Hepatic stellate cell (primary cell): ENCODE data around the gene PAK4.
"Not testable (repeated sequence)": the region's sequence is repeated elsewhere in the genome, so short reads cannot be mapped to it uniquely, and the experiment has no call there.

Experiments used
- DNase-seq: peaks from one replicate; pipeline ENCODE4 v3.0.0; 2011; ENCODE audit warnings: low spot score

The PAK4 gene

DNA sequence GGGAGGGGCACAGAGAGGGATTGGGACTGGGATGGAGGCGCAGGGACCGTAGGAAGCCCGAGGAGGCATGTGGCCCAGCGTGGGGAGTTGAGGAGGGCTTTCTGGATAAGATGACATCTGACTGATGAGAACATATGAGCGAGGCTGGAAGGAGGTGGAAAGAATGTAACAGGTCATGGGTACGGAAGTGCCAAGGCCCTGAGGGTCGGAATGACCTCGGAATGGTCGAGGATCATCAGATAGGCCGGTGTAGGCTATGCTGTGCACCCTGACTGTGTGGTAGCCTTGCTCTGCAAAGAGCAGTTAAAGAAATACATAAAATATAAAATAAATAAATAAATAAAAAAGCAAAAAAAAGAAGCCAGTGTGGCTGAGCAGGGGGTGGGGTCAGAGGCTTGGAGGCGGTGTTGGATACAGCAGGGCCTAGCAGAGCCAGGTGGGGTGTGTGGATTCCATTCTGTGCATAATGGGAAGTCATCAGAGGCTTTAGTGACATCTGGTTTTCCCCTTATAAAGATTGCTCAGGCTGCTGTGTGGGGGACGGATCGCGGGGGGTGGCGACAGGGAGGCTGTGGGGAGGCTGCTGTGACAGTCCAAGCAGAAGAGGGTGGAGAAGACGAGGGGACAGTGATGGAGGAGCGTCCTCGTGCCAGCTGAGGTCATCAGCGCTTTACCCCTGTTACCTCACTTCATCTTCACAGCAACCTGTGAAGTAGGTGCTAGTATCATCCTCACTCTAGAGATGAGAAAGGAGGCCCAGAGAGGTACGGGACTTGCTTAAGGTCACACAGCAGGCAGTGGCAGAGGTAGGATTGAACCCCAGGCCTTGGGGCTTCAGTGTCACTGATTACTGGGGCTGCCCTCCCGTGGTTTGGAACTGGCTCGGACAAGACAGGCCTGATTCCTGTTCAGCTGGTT, 5.0 kb downstream of the PAK4 start:
- no peak for DNase-seq

DNA sequence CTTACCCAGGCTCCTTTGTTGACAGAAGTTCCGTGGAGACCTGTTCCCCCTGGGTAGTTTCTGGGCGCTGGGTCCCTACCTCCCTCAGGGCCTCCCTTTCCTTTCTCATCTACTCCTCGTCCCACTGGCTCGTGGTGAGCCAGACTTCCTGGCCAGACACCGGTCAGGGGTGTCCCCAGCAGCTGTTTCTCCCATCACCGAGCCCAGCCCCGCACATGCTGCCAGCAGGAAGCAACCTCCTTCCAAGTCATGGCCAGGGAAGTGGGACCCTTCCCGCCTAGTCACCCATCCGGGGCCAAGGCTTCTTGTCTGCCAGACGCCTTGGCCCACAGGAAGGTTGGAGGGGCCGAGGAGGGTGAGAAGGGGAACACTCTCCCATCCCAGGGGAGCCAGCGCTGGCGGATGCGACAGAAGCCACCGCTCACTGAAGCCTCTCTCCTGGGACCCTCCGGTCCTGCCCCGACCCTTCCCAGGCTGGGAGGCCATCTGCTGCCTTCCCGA, 5.7 kb downstream of the PAK4 start:
- no peak for DNase-seq

DNA sequence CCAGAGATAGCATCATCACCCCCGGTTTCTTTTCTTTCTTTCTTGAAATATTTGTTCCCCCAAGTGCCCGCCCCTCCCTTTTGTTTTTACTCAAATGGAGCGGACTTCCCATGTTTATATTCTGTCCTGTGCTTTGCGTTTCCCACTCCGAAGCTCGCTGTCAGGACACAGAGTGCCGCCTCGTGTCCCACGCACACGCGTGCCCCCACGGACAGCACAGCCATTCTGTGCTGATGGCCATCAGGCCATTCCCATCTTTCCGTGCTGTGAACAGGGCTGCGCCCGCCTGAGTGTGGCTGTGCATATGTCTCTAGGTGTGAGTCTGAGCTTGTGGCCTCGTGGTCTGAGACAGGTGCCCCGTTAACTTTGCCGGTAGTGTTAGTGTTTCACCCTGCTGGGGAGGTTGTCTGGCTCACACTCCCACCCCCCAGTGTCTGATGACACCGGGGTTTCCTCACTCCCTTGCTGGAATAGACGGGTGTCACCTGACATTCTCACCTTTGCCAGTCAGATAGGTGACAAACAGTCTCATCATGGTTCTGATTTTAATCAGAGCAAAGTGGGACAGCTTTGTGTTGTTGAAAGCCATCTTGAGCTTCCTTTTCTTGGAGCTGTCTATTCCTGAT, 6.9 kb downstream of the PAK4 start:
- no peak for DNase-seq

DNA sequence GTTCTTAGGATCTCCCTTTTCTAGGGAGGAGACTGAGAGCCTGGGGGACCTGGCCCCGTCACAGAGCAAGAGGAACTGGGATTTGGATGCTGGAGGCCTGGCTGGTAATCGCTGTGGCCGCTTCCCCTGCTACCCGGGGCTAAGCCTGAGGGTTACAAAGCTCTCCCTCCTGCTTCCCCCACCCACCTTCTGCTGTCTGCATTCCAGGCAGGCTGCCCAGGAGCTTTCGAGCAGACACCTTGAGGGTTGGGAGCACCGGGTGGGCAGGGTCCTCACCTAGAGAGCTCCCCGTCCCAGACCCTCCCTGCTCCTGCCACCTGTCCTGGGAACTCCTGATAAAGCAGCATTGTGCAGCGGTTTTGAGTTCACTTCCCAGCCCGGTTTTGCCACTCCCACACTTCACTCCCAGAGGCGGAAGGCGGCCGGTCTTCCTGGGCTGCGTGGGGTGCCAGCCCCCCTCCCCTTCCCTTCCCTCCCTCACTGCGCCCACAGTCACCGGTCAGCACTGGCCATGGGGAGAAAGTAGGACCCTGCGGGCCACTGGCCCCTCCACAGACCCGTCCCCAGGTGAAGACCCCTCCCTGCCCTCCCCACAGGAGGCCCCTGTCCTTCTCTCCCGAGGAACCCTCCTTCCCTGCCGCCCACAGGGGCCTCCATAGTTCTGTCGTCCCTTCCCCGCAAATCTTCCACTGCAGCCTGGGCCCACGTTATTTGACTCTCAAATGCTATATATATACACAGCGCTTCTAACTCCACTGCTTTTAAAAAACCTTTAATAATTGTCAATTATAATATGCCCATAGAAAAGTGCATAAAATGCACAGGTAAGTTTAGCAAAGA, 8.1 kb downstream of the PAK4 start:
- DNase-seq: no peak

DNA sequence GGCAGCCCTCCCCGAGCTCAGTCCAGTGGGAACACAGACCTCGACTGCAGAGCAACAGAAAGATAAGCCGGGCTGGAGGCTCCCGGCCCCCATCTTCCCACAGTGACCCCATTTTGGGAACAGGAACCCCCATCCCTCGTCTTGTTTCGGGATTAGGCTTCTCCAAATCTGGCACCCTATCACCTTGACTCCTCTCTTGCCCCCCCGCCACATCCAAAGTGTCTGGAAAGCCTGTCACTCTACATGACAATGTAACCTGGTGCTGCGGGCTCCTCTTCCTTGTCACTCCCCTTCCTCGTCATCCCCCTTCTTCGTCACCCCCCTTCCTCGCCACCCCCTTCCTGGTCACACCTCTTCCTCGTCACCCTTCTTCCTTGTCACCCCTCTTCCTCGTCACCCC, 10.1 kb downstream of the PAK4 start:
- DNase-seq: no peak

DNA sequence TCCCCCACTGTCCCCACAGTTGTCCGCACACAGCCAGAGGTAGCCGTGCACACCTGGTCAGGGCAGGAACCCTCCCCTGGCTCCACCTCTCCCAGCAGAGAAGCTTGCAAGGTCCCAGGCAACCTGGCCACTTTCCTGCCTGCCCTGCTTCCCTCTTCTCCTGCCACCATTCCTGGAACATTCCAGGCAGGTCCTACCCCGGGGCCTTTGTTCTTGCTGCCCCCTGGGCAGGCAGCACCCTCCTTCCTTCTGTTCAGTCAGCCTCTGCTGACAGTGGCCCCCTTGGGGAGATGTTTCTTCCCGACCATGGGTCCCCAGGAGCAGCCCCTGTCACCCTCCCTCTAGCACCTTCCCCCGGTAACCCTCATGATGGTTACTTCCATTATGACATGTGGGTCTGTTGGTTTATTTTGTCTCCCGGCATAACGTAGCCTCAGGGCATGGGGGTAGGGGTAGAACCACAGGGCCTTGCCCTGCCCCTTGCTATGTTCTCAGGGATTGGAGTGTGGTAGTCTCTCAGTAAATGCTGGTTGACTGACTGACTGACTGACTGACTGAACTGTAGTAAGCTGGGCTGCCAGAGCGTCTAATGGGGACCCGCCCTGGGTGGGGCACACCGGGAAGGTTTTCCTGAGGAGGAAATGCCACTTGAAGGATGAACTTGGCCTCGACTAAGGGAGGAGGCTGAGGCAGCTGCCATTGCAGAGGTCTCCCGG, 10.8 kb downstream of the PAK4 start:
- DNase-seq: no peak

DNA sequence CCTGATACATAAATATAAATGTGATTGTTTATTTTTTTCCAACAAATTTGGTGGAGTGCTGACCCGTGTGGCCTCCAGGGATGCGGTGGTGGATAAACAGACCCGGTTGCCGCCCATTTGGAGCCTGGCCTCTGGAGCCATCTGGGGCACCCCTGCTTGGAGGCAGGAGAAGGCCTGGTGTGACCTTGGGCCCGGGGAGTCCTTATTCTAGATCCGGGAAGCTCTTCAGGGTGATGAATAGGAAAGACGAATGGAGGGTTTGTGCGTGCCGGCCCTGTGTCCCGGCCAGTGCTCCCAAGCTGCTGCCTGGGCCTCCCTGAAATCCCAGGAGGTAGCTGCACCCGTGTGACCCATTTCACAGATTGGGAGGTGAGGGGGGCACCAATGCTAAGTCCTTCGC, 11.5 kb downstream of the PAK4 start:
- DNase-seq: no peak

DNA sequence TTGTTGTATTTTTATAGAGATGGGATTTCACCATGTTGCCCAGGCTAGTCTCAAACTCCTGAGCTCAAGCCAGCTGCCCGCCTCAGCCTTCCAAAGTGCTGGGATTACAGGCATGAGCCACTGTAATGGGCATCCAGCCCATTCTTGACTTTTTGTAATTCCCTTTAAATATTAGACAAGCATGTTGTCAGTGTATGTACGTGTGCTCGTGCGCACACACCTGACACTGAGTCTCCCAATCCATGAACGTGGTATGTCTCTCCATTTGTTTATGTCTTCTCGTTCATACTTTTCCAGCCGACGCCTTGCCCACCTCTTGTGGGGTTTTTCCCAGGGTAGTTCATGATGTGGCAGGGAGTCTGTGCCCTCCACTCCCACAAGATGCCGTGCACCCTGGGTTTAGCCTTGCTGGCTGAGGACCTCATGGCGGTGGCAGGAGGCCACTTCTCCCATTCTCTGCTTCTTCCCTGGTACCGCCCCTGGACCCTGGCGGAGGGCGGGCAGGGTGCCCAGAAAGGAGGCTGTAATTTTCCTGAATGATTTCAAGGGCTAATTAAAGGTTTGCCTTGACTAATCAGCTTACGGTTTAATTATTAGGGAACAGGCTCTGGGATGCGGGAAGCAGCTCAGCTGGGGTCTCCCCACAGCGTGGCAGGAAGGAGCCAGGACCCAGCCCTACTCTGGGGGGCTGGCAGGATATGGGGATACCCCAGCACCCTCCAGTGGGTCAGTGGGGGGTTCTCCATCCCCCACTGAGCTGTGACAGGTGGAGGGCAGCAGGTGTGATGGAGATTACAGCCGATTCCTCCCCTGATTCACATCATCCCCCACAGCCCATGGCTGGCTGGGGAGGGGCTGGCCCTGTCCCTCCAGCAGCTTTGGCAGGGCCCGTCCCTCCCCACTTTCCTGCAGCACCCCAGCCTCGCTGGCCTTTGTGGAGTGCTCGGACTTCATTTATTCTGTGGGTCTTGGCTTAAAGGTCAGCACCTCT, 12.9 kb downstream of the PAK4 start:
- no peak for DNase-seq

DNA sequence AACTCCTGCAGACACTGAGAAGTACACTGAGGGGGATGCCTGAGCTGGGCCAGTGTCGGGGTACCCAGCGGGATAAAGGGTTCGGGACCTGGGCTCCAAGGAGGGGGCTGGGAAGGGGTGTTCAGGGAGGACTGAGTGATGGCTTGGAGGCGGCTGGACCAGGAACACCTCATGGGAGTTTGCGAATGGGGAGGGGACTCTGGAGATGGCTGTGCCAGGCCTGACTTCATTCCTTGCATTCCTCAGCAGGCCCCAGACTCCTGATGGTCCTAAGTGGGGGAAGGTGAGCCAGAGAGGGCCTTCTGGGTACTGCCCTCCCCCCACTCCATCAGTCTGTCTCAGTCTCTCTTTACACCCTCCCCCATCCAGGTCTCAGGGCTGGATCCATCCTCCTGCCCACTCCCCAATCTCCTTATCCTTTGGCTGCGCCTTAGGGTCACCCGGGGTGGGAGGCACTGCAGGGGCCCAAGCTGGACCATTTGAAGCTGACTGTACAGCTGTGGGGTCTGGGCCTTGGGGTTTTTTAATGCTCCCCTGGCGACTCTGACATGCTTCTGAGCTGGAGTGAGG, 13.8 kb downstream of the PAK4 start:
- DNase-seq: no peak

DNA sequence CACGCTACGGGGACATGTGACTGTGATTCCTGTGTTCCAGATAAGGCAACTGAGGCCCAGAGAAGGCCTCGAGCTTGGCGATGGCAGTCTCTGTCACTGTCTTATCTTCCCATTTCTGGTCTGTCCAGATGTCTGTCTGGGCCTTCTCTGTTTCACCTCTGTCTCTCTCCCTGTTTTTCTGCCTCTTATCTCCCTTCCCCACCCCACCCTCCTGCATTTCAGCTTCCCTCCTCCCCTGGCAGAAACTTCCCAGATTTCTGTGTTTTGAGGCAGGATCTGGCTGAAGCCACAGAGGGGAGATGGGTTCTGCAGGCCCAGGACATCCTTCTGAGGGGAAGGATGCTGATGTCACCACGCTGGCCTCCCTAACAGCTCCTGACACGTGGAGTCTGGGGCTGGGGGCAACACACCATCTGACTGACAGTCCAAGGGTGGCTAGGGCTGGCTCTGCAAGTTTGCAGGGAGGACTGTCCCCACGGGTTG, 14.4 kb downstream of the PAK4 start:
- no peak for DNase-seq

DNA sequence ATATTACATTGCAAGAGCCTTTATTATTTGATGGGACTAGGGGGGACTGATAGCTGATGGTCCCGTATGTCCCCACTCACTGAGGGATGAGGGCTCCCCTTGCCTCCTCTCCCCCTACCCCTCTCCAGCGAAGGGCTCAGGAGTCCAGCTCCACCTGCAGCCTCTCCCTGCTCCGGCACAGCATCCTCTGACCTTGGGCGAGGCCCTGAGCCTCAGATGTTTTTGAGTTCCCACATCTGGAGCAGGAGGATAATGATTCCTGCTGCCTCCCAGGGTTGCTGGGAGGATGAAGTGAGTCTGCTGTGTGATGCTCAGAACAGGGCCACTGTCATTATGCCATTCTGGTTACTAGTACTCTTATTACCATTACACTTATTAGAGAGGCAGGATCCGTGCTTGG, 15.0 kb downstream of the PAK4 start:
- no peak for DNase-seq

DNA sequence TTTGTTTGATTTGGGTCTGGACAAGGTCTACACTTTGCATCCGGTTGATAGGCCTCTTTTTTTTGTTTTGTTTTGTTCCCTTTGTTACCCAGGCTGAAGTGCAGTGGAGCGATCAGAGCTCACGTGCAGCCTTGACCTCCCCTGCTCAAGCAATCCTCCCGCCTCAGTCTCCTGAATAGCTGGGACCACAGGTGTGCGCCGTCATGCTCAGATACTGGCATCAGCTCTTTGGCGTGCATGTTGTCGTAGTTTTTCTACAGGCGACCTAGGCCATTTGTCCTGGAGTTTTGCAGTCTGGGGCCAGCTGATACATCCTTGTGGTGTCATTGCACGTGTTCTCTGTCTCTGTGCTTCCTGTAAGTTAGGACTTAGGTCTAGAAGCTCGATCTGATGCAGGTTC, 16.3 kb downstream of the PAK4 start:
- DNase-seq: no peak

DNA sequence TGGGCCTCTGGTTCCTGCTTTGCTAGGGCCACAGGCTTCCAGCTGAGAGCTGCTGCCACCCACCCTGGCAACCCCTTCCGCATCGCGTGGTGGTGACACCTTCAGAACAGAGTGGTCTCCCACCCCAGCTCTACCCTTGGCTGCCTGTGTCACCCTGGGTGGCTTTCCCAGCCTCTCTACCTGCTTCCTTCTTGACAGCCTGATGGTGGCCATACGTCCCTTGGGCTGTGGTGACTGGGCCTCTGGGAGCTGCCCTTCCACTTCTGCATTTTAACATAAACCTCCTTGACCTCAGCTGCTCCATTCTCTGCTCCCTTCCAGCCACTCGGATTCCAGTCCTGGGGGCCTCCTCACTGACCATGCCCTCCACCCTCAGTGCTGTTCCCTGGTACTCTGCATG, 17.0 kb downstream of the PAK4 start:
- DNase-seq: no peak

DNA sequence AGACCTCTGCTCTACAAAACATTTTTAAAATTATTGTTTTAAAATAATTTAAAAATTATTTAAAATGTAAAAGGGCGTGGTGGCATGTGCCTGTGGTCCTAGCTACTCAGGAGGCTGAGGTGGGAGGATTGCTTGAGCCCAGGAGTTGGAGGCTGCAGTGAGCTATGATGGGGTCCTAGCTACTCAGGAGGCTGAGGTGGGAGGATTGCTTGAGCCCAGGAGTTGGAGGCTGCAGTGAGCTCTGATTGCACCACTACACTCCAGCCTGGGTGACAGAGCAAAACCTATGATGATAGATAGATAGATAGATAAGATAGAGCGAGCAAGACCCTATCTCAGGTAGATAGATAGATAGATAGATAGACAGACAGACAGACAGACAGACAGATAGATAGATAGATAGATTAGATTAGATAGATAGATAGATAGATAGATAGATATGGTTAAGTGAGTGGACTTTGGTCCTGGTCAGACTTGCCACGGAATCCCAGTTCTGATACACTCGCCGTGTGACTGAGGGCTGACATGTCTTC, 18.2 kb downstream of the PAK4 start:
- not testable (repeated sequence) for DNase-seq

DNA sequence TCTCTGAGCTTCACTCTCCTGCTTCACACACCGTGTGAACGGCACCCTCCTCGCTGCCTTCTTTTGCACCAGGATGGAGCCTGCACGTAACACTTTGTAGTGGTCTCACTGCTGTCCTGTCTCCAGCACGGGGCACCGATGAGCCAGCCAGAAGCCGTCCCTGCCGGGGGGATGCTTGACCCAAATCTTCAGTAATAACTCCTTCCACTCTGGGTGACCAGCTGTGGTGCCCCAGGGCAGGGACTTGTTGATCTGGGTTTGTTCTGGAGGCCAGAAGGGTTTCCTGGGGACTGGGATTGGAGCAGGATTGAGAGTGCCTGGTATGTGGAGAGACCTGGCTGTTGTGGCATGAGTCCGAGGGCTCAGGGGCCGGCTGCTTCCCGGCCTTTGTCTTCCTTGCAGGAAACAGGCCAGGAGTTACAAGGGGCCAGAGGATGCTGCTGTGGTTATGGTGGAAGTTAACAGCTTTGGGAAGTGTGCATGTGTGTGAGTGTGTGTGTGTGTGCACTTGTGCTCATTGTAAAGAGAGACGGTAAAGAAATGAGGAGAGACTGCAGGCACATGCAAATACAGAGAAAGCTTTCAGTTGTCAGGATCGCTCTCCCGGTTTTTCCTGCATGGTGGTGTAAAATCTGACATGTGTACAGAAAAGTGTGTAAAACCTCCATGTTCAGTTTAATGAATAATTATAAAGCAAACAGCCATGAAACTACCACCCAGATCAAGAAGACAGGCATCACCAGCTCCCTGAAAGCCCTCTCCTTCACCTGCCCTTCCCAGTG, 18.9 kb downstream of the PAK4 start:
- no peak for DNase-seq

DNA sequence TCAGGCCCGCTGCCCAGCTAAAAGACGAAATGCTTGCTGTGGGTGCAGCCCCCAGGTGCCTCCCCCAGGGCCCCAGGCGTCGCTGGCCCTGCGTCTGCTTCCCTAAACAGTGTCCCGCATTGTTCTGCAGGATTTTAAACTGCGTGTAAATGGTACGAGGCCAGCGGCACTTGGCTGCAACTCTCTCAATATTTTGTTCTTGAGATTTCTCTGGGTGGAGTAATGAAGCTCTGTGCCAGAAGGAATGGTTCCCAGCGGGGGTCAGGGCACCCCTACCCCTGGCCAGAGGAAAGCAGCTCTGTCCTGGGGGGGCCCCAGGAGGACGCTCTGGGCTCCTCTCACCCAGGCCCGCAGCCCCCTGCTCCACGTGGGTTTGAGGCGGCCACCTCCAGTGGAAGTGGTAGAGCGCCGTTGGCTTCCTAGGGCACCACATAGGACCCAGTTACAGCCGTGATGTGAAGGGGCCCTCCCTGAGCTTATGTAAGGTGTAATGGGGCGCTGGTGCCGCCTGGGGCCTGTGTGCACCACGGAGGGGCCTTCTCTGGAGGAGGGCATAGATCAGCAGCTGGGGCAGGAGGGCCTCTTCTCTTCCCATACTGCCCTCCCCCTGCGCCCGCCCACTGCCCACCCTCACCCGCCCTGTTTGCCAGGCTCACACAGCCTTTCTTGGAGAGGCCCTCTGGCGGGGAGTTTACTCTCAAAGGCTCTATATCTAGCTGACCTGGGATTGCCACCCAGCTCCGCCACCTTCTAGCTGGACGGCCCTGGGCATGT, 19.8 kb downstream of the PAK4 start:
- DNase-seq: no peak

DNA sequence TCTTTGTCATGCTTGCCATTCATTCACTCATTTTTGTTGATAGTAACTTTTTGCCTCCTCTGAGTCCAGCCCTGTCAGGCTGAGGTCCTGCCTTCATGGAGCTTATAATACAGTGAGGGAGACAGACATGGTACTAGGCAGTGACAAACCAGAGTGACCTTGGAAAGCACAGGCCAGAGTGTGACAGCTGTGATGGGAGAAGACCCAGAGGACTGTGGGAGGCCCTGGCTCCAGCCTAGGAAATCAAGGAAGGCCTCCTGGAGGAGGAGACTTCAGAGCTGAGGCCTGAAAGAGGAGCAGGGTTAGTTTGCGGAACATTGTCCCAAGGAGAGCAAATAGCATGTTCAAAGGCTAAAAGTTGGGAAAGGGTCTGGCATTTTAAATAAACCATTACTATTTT, 20.5 kb downstream of the PAK4 start:
- DNase-seq: no peak
